Gastrocnemius medialis (tissue), 4 donors: ENCODE data around the gene TH.

Source experiments
- POLR2A ChIP-seq, 2 donors: fragments of 450-650 bp; IDR thresholded peaks; one replicate each; pipeline ENCODE4 v1.6.1; 2017; ENCODE audit warnings: antibody characterized with exemption in 2 of 2, mild to moderate bottlenecking in 2 of 2, moderate library complexity in 2 of 2
- TF ChIP-seq, protein P1 (sequence below), 5 experiments: fragments of 450-650 bp in 3 of 5; fragments of 200-600 bp in 2 of 5; sonication (generic) in 2 of 5; IDR thresholded peaks in 4 of 5; conservative IDR thresholded peaks in 1 of 5; 1 replicate in 4 of 5; 2 replicates in 1 of 5; pipeline ENCODE4 v1.5.1; 2016 to 2019; ENCODE audit warnings: antibody characterized with exemption in 5 of 5, mild to moderate bottlenecking in 3 of 5, moderate library complexity in 3 of 5

DNA sequence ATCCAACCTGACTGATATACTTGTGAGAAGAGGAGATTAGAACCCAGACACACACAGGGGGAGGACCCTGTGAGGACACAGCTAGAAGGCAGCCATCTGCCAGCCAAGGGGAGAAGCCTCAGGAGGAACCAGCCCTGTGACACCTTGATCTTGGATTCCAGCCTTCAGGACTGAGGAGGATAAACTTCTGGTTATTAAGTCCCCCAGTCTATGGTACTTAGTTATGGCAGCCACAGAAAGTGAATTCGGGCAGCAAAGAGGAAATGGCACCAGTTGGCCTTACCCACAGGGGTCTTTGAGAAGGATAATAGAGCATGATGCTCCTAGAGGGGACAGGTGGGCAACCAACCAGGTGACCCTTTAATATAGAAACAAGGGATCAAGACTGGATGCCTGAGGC is 49.4 kb upstream of the TH start:
- TF ChIP-seq, protein P1, sequence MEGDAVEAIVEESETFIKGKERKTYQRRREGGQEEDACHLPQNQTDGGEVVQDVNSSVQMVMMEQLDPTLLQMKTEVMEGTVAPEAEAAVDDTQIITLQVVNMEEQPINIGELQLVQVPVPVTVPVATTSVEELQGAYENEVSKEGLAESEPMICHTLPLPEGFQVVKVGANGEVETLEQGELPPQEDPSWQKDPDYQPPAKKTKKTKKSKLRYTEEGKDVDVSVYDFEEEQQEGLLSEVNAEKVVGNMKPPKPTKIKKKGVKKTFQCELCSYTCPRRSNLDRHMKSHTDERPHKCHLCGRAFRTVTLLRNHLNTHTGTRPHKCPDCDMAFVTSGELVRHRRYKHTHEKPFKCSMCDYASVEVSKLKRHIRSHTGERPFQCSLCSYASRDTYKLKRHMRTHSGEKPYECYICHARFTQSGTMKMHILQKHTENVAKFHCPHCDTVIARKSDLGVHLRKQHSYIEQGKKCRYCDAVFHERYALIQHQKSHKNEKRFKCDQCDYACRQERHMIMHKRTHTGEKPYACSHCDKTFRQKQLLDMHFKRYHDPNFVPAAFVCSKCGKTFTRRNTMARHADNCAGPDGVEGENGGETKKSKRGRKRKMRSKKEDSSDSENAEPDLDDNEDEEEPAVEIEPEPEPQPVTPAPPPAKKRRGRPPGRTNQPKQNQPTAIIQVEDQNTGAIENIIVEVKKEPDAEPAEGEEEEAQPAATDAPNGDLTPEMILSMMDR (IDR thresholded peaks at IDR 0.05 in 4 of 5, conservative IDR thresholded peaks at IDR 0.05 in 1 of 5), result no peak
- no peak for TF ChIP-seq POLR2A (IDR thresholded peaks at IDR 0.05)
